ENCODE results near the gene COIL. TPM values are rescaled to one million over a fixed set of nuclear protein-coding genes. Genes with fewer than 3 reads are reported as not detected.
A peak's percentile ranks its signal among the peaks of the same experiment; 100 is the strongest.

Gene COIL
- total and polyA plus RNA-seq, 2 donors (not counting 3 experiments of a cell fraction or from before 2014, with no cell fraction given), result 4.2 to 20.6 TPM

DNA sequence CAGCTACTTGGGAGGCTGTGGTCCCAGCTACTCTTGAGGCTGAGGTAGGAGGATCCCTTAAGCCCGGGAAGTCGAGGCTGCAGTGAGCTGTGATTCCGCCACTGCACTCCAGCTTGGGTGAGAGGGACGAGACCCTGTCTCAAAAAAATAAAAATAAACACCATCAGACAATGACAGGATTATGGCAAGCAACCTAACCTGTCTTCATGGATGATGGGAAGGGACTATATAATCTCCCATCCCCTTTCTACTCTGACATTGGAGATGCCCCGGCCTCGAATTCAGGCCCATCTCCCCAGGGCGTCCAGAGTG is 47.9 kb downstream of the COIL start:
- Histone ChIP-seq H3K9me3 (replicated peaks; ENCODE audit: control insufficient read depth, insufficient read depth, low read length) (no peaks in the 10 kb centered on the region), H3K79me2 (ENCODE audit: control insufficient read depth, insufficient read depth, low read length) (peaks cover 47% of the 10 kb centered on the region), H3K27me3 (ENCODE audit: control insufficient read depth in 2 of 2, insufficient read depth in 2 of 2, low read length in 2 of 2) (no peaks in the 10 kb centered on the region), H3K9me1 (replicated peaks; ENCODE audit: control insufficient read depth, extremely low read depth, insufficient read depth, low read length) (no peaks in the 10 kb centered on the region), H3K36me3 (ENCODE audit: control insufficient read depth in 2 of 2, extremely low read depth in 1 of 2, insufficient read depth in 2 of 2, low read length in 2 of 2) (peaks cover 5 to 6% of the 10 kb centered on the region in 2 experiments), H3K27ac (ENCODE audit: insufficient read depth, low read depth, low read length) (peak overlapping the region; percentile 41), H3K4me1 (ENCODE audit: control insufficient read depth, extremely low read depth, insufficient read depth, low read length) (peaks cover 33% of the 10 kb centered on the region), H3K4me2 (ENCODE audit: insufficient read depth, low read length) (peak overlapping the region; percentile 80), H4K20me1 (replicated peaks; ENCODE audit: control insufficient read depth, extremely low read depth, insufficient read depth, low read length) (no peaks in the 10 kb centered on the region), H3K9ac (replicated peaks; ENCODE audit: extremely low read depth, insufficient read depth, low read length) (peak overlapping the region; percentile 97), H2AFZ (ENCODE audit: low read depth, low read length) (no peak overlapping the region), H3K4me3 (replicated peaks in 1 of 3; ENCODE audit: insufficient read depth in 1 of 3, low read depth in 1 of 3, low read length in 3 of 3) (peak overlapping the region; percentile 19 to 95 (median 79))
- dilution Hi-C loops (cut with MboI; ENCODE audit: extremely low pct_ligation_motif_present, low sequenced_read_pairs) (no loop called here), intact Hi-C loops (cut with micrococcal nuclease) (no loop called here)
- BruUV-seq (replicated peaks), result no TSS peak
- POLR2A ChIA-PET, result no interaction called here
- TF ChIP-seq MAX (IDR thresholded peaks at IDR 0.05; ENCODE audit: insufficient read depth, insufficient read length), result no peak
- TF ChIP-seq POLR2A (IDR thresholded peaks at IDR 0.05; ENCODE audit: low read depth, low read length), result no peak
- TF ChIP-seq FOS (IDR thresholded peaks at IDR 0.05; ENCODE audit: borderline replicate concordance, insufficient read depth, low read length), result no peak
- TF ChIP-seq EZH2 (IDR thresholded peaks at IDR 0.05; ENCODE audit: borderline replicate concordance, low read depth, low read length, severe bottlenecking), result no peak
- TF ChIP-seq POLR2AphosphoS5 (IDR thresholded peaks at IDR 0.05; ENCODE audit: insufficient read depth, low read depth, low read length), result no peak
- TF ChIP-seq, protein P1, sequence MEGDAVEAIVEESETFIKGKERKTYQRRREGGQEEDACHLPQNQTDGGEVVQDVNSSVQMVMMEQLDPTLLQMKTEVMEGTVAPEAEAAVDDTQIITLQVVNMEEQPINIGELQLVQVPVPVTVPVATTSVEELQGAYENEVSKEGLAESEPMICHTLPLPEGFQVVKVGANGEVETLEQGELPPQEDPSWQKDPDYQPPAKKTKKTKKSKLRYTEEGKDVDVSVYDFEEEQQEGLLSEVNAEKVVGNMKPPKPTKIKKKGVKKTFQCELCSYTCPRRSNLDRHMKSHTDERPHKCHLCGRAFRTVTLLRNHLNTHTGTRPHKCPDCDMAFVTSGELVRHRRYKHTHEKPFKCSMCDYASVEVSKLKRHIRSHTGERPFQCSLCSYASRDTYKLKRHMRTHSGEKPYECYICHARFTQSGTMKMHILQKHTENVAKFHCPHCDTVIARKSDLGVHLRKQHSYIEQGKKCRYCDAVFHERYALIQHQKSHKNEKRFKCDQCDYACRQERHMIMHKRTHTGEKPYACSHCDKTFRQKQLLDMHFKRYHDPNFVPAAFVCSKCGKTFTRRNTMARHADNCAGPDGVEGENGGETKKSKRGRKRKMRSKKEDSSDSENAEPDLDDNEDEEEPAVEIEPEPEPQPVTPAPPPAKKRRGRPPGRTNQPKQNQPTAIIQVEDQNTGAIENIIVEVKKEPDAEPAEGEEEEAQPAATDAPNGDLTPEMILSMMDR (IDR thresholded peaks at IDR 0.05; ENCODE audit: extremely low read depth in 1 of 2, insufficient read depth in 1 of 2, low read depth in 1 of 2, low read length in 2 of 2), result no peak
- TF ChIP-seq MYC (IDR thresholded peaks at IDR 0.05; ENCODE audit: low read depth, low read length), result no peak
- CTCF ChIA-PET, result interaction anchor here (1.2 to 2.0 kb wide), 4 partner anchors 27 to 132 kb away, joined by 3 to 8 read pairs (median 6); no protein-coding TSS in a partner anchor
- peak; percentile 21 for DNase-seq (ENCODE audit: low read depth, low spot score)
- no peak for FAIRE-seq
